Small intestine (tissue), 7 donors: ENCODE data around the gene DYNC1I1. TPM values are rescaled to one million over a fixed set of nuclear protein-coding genes. Genes with fewer than 3 reads are reported as not detected.

Source experiments
- DNase-seq, 2 donors: peaks; one replicate each; pipeline versions ENCODE4 v3.0.0 to v3.0.0-alpha.2; 2013
- FAIRE-seq: peaks from 2 replicates; lab custom pipeline; 2012; peaks lifted over from hg19 to GRCh38; lab: Jason Lieb, UNC
- H3K27ac ChIP-seq, 3 donors: one replicate each; pipeline ENCODE4 v1.5.1; 2013; ENCODE audit warnings: low read length in 2 of 3, mild to moderate bottlenecking in 2 of 3, control low read depth in 1 of 3, inconsistent platforms in 1 of 3, low read depth in 1 of 3, moderate library complexity in 1 of 3
- H3K27me3 ChIP-seq, 3 donors: one replicate each; pipeline ENCODE4 v1.6.1; 2013; ENCODE audit warnings: low read length in 3 of 3, inconsistent platforms in 1 of 3; ENCODE audit not compliant: control insufficient read depth in 3 of 3, insufficient read depth in 3 of 3
- H3K36me3 ChIP-seq, 3 donors: one replicate each; pipeline ENCODE4 v1.6.1; 2013; ENCODE audit warnings: low read length in 3 of 3, inconsistent platforms in 1 of 3, low read depth in 1 of 3, mild to moderate bottlenecking in 1 of 3, moderate library complexity in 1 of 3; ENCODE audit not compliant: control insufficient read depth in 3 of 3, insufficient read depth in 2 of 3
- H3K4me1 ChIP-seq, 3 donors: one replicate each; pipeline ENCODE4 v1.6.1; 2013; ENCODE audit warnings: low read length in 2 of 3, inconsistent platforms in 1 of 3, low read depth in 1 of 3, mild to moderate bottlenecking in 1 of 3, moderate library complexity in 1 of 3; ENCODE audit not compliant: control insufficient read depth in 3 of 3, insufficient read depth in 2 of 3
- H3K4me3 ChIP-seq, 3 donors: one replicate each; pipeline ENCODE4 v1.5.1; 2013; ENCODE audit warnings: low read length in 3 of 3, control low read depth in 1 of 3, inconsistent platforms in 1 of 3, low read depth in 1 of 3, mild to moderate bottlenecking in 1 of 3, moderate library complexity in 1 of 3
- H3K9me3 ChIP-seq, 2 donors: one replicate each; pipeline ENCODE4 v1.6.1; 2013; ENCODE audit warnings: low read depth in 1 of 2, low read length in 1 of 2; ENCODE audit not compliant: control insufficient read depth in 2 of 2, insufficient read depth in 1 of 2
- WGBS, 3 donors: extraction: QIAGEN DNeasy Blood & Tissue Kit; methylation state at CpG; one replicate each; pipeline ENCODE4 v1.1.7; 2013; 5-methylcytosine and 5-hydroxymethylcytosine counted together
- polyA plus RNA-seq, 4 donors: library from polyadenylated mRNA; stranded (reverse) in 3 of 4; unstranded in 1 of 4; fragments of 200-250 nt in 3 of 4; fragments of 120-200 nt in 1 of 4; gene quantifications; one replicate each; pipeline versions ENCODE4 v1.2.1 to v1.2.3, GENCODE V29; 2013
- donor health status: healthy with polysubstance abuse.
- donor health status: control.
- donor health status: control.
- donor health status: Bipolar disorder and iron deficiency.
- donor health status: healthy.

Gene DYNC1I1
- polyA plus RNA-seq, 4 donors: 0.12 to 2.4 (median 0.27) TPM; not detected in 1

DNA sequence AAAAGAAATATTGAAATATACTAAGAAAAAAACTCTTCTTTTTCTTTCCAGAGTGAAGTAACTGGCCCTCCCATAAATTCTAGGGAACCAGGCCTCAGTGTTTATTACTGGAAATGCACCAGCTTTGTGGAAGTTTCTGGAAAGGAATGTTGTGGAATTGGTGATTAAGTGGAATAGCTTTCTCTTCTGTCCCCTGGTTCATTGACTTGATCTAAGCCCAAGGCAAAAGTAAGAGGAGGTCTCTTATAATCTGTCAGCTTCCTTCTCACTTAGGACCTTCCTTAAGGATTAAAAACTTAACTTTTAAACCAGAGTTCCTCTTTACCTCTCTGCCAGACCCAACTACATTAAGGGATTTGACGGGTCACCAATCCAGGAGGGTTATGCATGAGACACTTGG lies 283.4 kb downstream of the DYNC1I1 start:
- FAIRE-seq: no peak
- Histone ChIP-seq H3K4me3 (no peak overlapping the region), H3K9me3 (no peaks in the 10 kb centered on the region), H3K27me3 (peaks cover 0 to 1% (median 0%) of the 10 kb centered on the region in 3 donors), H3K36me3 (no peaks in the 10 kb centered on the region), H3K27ac (no peak overlapping the region), H3K4me1 (no peaks in the 10 kb centered on the region)
- no peak for DNase-seq
- 89 to 96% (median 92%) methylated on average over 1 of the region's 1 CpG for WGBS, 3 donors

DNA sequence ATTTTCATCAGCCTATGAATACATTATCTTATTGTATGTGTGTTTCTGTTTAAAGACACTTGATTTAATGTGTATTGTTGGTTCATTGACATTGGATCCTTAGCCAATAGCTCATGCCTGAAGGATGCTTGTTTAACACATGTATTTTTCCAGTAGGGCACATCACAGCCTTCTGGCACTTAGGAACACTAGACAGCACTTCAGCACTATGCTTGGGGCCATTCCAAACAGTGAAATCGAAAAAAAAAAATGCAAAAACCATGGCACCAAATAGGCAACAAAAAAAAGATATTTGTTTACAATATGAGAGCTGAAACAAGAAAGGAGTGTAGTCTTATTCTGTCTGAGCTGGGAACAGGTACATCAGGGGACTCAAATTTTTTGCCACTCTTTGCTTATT lies 286.7 kb downstream of the DYNC1I1 start:
- H3K36me3 ChIP-seq: no peaks in the 10 kb centered on the region
- no peak for FAIRE-seq
- no peaks in the 10 kb centered on the region for H3K9me3 ChIP-seq
- DNase-seq: no peak
- no peaks in the 10 kb centered on the region for H3K4me1 ChIP-seq
- peaks cover 0 to 4% (median 3%) of the 10 kb centered on the region in 3 donors for H3K27me3 ChIP-seq
- 50 to 59% (median 59%) methylated on average over 1 of the region's 1 CpG for WGBS, 3 donors
- H3K27ac ChIP-seq: no peak overlapping the region
- no peak overlapping the region for H3K4me3 ChIP-seq

DNA sequence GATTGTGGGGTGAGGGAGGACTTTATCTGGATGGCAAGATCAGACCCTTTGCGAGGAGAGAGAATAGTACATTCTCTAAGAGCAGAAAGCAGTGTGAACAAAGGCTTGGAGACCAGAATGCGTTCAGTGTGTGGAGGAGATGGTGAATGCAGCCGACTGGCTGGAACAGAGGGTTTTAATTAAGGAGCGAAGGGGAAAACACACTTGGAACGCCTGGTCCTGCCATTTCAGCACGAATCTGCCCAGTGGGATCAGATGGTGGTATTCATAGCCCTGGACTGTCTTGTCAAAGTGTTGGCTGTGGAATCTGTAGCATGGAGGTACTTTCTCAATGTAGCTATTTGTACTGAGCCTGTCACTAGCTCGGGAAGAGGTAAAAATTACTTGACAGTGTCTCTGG lies 288.7 kb downstream of the DYNC1I1 start:
- Histone ChIP-seq H3K36me3 (no peaks in the 10 kb centered on the region), H3K27ac (no peak overlapping the region), H3K4me1 (no peaks in the 10 kb centered on the region), H3K27me3 (peaks cover 2 to 8% (median 4%) of the 10 kb centered on the region in 3 donors), H3K4me3 (no peak overlapping the region), H3K9me3 (no peaks in the 10 kb centered on the region)
- DNase-seq (no peak), FAIRE-seq (no peak)
- WGBS, 3 donors: 78 to 87% (median 79%) methylated on average over 7 of the region's 7 CpGs

DNA sequence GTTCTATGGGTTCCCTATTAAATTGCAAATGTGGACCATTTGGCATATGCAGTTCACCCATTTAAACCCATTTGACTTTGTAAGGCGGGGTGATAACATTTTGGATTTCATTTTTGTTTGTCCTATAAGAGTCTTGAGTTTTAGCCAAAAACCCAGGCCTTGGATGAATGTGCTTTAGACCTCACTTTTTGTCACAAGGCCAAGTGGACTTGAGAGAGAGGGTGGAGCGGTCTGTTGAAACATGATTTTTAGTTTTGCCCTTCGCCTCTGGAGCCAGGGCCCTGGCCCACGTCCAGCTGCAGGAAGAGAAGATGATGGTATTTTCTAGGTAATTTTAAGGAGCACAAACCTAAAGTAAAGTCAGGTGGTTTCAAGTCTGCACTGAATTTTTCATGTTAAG lies 289.5 kb downstream of the DYNC1I1 start:
- DNase-seq: no peak
- Histone ChIP-seq H3K4me3 (no peak overlapping the region), H3K27ac (no peak overlapping the region), H3K9me3 (no peaks in the 10 kb centered on the region), H3K27me3 (peaks cover 2 to 8% (median 4%) of the 10 kb centered on the region in 3 donors), H3K4me1 (no peaks in the 10 kb centered on the region), H3K36me3 (no peaks in the 10 kb centered on the region)
- WGBS, 3 donors: 49 to 58% (median 52%) methylated on average over 4 of the region's 4 CpGs
- no peak for FAIRE-seq

DNA sequence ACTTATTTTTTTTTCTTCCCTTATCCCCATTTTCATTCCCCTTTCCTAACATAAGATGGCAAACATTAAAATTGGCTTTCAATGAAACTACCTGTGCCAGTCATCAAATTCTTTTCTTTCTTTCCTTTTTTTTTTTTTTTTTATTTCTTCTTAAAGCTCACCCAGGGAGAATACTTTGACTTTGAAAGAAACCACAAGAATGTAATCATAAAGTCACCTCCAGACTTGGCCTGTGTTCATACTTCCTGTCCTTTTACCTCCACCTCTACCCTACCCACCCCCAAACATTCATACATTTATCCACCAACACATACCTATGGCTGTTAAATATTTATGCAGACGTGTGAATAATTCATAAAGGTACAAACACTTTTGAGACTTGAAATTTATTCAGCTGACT lies 295.0 kb downstream of the DYNC1I1 start:
- Histone ChIP-seq H3K27me3 (peaks cover 2 to 4% (median 2%) of the 10 kb centered on the region in 3 donors), H3K9me3 (no peaks in the 10 kb centered on the region), H3K4me1 (no peaks in the 10 kb centered on the region), H3K36me3 (no peaks in the 10 kb centered on the region), H3K4me3 (no peak overlapping the region), H3K27ac (no peak overlapping the region)
- no peak for DNase-seq
- 51 to 64% (median 53%) methylated on average over 1 of the region's 1 CpG for WGBS, 3 donors
- FAIRE-seq: no peak

DNA sequence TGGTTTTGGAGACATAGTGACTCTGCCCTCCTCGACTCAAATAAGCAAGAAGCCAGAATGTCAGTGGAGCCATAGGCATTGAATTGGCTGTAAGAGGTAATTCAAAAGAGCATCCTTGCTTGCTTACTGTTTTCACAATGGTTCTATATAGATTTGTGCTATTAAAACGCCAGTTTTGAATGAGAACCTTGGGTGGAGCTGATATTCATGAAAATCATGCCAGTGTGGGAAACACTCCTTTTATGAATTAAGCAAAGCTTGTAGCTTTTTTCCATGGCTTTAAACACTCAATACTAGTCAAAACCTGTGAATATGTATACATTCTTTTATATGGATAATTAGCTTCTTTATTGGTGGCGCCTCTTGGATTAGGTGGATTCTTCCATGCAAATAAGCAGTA lies 297.0 kb downstream of the DYNC1I1 start:
- Histone ChIP-seq H3K36me3 (no peaks in the 10 kb centered on the region), H3K27me3 (peaks cover under 1 to 3% (median 2%) of the 10 kb centered on the region in 3 donors), H3K9me3 (no peaks in the 10 kb centered on the region), H3K27ac (no peak overlapping the region), H3K4me1 (no peaks in the 10 kb centered on the region), H3K4me3 (no peak overlapping the region)
- no peak for DNase-seq
- no peak for FAIRE-seq
- WGBS, 3 donors: 84 to 89% (median 88%) methylated on average over 3 of the region's 3 CpGs

DNA sequence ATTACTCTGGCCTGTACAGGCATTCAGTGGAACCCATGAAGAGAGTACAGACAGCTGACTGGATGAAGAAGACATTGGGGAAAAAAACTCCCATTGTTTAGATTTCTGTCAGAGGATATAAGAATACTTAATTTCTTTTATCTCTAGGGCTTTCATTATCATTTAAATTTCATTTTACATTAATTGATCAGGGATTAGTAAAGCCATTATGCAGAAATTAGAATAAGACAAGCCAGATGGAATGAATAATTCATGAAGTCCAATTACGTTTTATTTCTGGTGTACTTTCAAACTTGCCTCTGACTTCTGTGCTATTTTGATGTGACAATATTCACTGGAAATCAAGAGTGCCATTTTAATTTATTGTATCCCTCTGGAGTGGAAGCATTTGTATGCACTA lies 302.5 kb downstream of the DYNC1I1 start:
- DNase-seq: no peak
- WGBS, 3 donors: 59 to 81% (median 70%) methylated on average over 1 of the region's 1 CpG
- H3K4me1 ChIP-seq: peaks cover 0 to 5% (median 4%) of the 10 kb centered on the region in 3 donors
- H3K27ac ChIP-seq: no peak overlapping the region
- H3K27me3 ChIP-seq: peaks cover 0 to 16% (median 6%) of the 10 kb centered on the region in 3 donors
- no peak overlapping the region for H3K4me3 ChIP-seq
- FAIRE-seq: no peak
- no peaks in the 10 kb centered on the region for H3K9me3 ChIP-seq
- H3K36me3 ChIP-seq: no peaks in the 10 kb centered on the region

DNA sequence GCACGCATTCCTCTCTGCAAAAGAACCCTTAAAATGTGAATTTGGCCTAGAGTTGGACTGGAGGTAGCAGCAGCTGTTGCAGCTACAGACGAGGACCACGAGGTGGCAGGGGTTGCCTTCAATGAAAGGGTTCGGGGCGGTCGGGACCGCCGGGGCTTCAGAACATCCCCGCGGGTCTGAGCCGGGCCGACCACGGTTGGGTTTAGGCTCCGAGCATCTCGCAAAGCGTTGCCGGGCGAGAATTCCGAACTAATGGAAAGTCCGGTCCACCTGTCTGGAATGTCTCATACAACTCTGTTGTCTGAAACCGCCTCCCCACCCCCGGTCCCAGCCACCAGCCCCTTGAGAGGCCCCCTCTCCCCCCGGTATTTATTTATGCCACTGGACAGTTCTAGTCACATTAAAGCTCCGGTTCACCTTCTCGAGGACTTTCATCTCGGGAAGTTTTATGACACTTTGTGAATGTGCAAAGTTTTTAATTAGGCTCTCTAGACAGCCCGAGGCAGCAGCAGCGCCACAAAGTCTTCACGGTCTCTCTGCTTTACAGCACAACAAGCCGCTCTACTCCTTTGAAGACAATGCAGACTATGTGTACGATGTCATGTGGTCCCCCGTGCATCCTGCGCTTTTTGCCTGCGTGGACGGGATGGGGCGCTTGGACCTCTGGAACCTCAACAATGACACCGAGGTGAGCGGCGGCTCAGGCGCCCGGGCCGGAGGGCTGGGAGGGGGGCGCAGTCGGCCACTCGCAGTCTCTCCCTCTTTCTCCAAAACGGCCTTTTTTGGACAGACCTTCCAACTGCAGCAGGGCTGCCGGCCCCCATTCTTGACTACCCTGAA lies 303.4 kb downstream of the DYNC1I1 start:
- H3K4me3 ChIP-seq: peak overlapping the region in 2 of 3 donors; percentile 43 to 47
- DNase-seq: peak; percentile 50 to 53
- H3K9me3 ChIP-seq: no peaks in the 10 kb centered on the region
- peaks cover 0 to 5% (median 4%) of the 10 kb centered on the region in 3 donors for H3K4me1 ChIP-seq
- no peak for FAIRE-seq
- H3K27me3 ChIP-seq: peaks cover 0 to 20% (median 6%) of the 10 kb centered on the region in 3 donors
- H3K36me3 ChIP-seq: no peaks in the 10 kb centered on the region
- WGBS, 3 donors: 2% methylated on average over 47 of the region's 47 CpGs
- no peak overlapping the region for H3K27ac ChIP-seq
